Keratinocyte (primary cell): ENCODE measurements around the gene AKAP13. TPM values are rescaled to one million over a fixed set of nuclear protein-coding genes. Genes with fewer than 3 reads are reported as not detected.

Source experiments
- DNase-seq: peaks from one replicate; pipeline ENCODE4 v3.0.0-alpha.2; 2011; ENCODE audit warnings: low read depth, missing footprints, low spot score
- FAIRE-seq: peaks from 2 replicates; lab custom pipeline; 2011; peaks lifted over from hg19 to GRCh38; lab: Jason Lieb, UNC
- H2AFZ ChIP-seq: 2 replicates; pipeline ENCODE4 v1.6.0; 2012; ENCODE audit warnings: low read length, control low read depth, inconsistent platforms; ENCODE audit not compliant: control insufficient read depth
- H3K27ac ChIP-seq: 2 replicates; pipeline ENCODE4 v1.5.1; 2011; ENCODE audit warnings: low read length; ENCODE audit not compliant: control insufficient read depth, insufficient read depth
- H3K27me3 ChIP-seq: 3 replicates; pipeline ENCODE4 v1.6.0; 2011; ENCODE audit warnings: low read length; ENCODE audit not compliant: control insufficient read depth, insufficient read depth; ENCODE audit errors: extremely low read depth
- H3K36me3 ChIP-seq, 2 experiments: 2 replicates in 1 of 2; 3 replicates in 1 of 2; pipeline ENCODE4 v1.5.1; 2011; ENCODE audit warnings: low read length in 2 of 2, mild to moderate bottlenecking in 1 of 2; ENCODE audit not compliant: control insufficient read depth in 2 of 2, insufficient read depth in 2 of 2; ENCODE audit errors: extremely low read depth in 1 of 2
- H3K4me1 ChIP-seq: 3 replicates; pipeline ENCODE4 v1.5.1; 2011; ENCODE audit warnings: low read length; ENCODE audit not compliant: control insufficient read depth, insufficient read depth; ENCODE audit errors: extremely low read depth
- H3K4me2 ChIP-seq: 3 replicates; pipeline ENCODE4 v1.6.0; 2011; ENCODE audit warnings: low read depth, low read length; ENCODE audit not compliant: control insufficient read depth, insufficient read depth; ENCODE audit errors: extremely low read depth
- H3K4me3 ChIP-seq, 3 experiments: fragments of 200-600 bp in 1 of 3; sonication (generic) in 1 of 3; 2 replicates in 2 of 3; 3 replicates in 1 of 3; pipeline ENCODE4 v1.5.1; 2011 to 2016; ENCODE audit warnings: low read length in 3 of 3, mild to moderate bottlenecking in 3 of 3, control low read depth in 2 of 3, inconsistent platforms in 1 of 3, low read depth in 1 of 3, mixed read lengths in 1 of 3, mixed run types in 1 of 3, moderate library complexity in 1 of 3; ENCODE audit not compliant: control insufficient read depth in 2 of 3, insufficient read depth in 2 of 3; ENCODE audit errors: extremely low read depth in 1 of 3
- H3K79me2 ChIP-seq: 2 replicates; pipeline ENCODE4 v1.6.0; 2012; ENCODE audit warnings: low read length; ENCODE audit not compliant: control insufficient read depth, insufficient read depth
- H3K9ac ChIP-seq: 3 replicates; pipeline ENCODE4 v1.6.0; 2011; ENCODE audit warnings: low read length; ENCODE audit not compliant: control insufficient read depth, insufficient read depth; ENCODE audit errors: extremely low read depth
- H3K9me1 ChIP-seq: 3 replicates; pipeline ENCODE4 v1.6.0; 2011; ENCODE audit warnings: low read length; ENCODE audit not compliant: control insufficient read depth, insufficient read depth; ENCODE audit errors: extremely low read depth
- H3K9me3 ChIP-seq: 2 replicates; pipeline ENCODE4 v1.5.1; 2012; ENCODE audit warnings: low read depth, low read length; ENCODE audit not compliant: control insufficient read depth
- H4K20me1 ChIP-seq: 3 replicates; pipeline ENCODE4 v1.6.0; 2011; ENCODE audit warnings: low read length; ENCODE audit not compliant: control insufficient read depth, insufficient read depth; ENCODE audit errors: extremely low read depth
- EZH2 ChIP-seq: IDR thresholded peaks from one replicate; pipeline ENCODE4 v1.6.1; 2012; ENCODE audit warnings: inconsistent platforms, mild to moderate bottlenecking, low read length, moderate library complexity
- dilution Hi-C: fragments of 300-500 bp; cut with MboI; formaldehyde crosslinking; loops from one replicate; pipeline ENCODE4 v1.7.0; 2020; ENCODE audit warnings: low sequenced_read_pairs; ENCODE audit not compliant: extremely low pct_ligation_motif_present
- polyA plus RNA-seq, 5 experiments: library from polyadenylated mRNA; depleted of rRNA in 3 of 5; stranded (reverse) in 3 of 5; stranded (forward) in 1 of 5; unstranded in 1 of 5; fragments of >200 nt; gene quantifications; 1 replicate in 1 of 5; 2 replicates in 3 of 5; 3 replicates in 1 of 5; pipeline versions ENCODE4 v1.2.1 to v1.2.3, GENCODE V29; 2011 to 2012; ENCODE audit warnings: missing spikeins in 2 of 5, low read depth in 1 of 5, low replicate concordance in 1 of 5
- TF ChIP-seq, protein P1 (sequence below), 3 experiments: IDR thresholded peaks in 1 of 3; conservative IDR thresholded peaks in 1 of 3; optimal IDR thresholded peaks in 1 of 3; 2 replicates in 2 of 3; 3 replicates in 1 of 3; pipeline versions ENCODE3 to v1.5.1; 2011; ENCODE audit warnings: low read length in 3 of 3, mild to moderate bottlenecking in 3 of 3, moderate library complexity in 2 of 3, control low read depth in 1 of 3, inconsistent platforms in 1 of 3; ENCODE audit not compliant: insufficient read depth in 2 of 3; ENCODE audit errors: extremely low read depth in 1 of 3

The AKAP13 gene
- polyA plus RNA-seq, 1 donor (not counting 4 experiments of a cell fraction or from before 2014, with no cell fraction given) = 16.7 TPM

DNA sequence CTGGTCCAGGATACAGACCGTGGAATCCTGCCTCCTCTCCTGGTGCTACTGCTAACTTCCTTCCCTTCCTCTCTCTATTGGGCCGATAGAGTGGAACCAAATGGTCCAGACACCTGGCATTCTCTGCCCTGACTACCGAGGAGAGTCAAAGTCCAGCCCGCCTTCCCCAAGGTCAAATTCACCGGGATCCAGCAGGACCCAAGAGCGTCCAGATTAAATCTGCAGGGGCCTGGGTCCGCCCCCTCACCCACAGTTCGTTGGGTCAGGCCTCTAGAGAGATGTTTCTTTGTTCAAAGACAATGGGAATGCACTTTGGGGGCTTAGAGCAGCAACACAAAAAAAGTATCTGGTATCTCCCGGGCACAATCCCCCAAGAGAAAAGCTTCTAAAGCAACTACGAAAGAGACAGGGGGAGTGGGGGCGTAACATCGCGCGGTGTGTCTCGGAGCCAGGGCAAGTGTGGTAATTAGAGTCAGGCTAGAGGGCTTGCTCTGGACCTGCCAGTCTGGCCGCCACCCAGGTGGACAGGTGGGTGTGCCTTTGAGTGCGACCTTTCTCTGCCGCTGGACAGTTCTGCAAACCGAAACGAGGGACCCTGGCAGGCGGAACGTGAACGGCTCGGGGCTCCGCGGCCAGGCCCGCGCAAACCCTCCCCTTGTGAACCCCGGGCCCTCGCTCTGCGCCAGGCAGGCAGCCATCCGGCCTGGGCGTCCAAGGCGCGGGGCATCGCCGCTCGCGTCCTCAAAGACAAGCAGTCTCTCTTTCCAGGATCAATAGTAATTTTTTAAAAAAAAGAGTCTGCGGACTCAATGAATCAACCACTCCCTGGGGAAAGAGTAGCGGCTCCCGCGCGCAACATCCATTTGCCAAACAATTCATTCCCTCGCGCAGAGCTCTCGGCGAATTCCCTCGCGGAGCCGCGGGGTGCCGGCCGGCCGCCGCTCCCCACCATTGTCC, 413.5 kb downstream of the AKAP13 start:
- no peaks in the 10 kb centered on the region for H3K9me3 ChIP-seq
- no peak for TF ChIP-seq EZH2
- TF ChIP-seq, protein P1, sequence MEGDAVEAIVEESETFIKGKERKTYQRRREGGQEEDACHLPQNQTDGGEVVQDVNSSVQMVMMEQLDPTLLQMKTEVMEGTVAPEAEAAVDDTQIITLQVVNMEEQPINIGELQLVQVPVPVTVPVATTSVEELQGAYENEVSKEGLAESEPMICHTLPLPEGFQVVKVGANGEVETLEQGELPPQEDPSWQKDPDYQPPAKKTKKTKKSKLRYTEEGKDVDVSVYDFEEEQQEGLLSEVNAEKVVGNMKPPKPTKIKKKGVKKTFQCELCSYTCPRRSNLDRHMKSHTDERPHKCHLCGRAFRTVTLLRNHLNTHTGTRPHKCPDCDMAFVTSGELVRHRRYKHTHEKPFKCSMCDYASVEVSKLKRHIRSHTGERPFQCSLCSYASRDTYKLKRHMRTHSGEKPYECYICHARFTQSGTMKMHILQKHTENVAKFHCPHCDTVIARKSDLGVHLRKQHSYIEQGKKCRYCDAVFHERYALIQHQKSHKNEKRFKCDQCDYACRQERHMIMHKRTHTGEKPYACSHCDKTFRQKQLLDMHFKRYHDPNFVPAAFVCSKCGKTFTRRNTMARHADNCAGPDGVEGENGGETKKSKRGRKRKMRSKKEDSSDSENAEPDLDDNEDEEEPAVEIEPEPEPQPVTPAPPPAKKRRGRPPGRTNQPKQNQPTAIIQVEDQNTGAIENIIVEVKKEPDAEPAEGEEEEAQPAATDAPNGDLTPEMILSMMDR (optimal IDR thresholded peaks at IDR 0.05 in 1 of 3, IDR thresholded peaks at IDR 0.05 in 1 of 3, conservative IDR thresholded peaks at IDR 0.05 in 1 of 3; ENCODE audit: extremely low read depth in 1 of 3, insufficient read depth in 2 of 3, low read length in 3 of 3) = no peak
- H3K27me3 ChIP-seq = no peaks in the 10 kb centered on the region
- dilution Hi-C loops = no loop called here
- peaks cover 24% of the 10 kb centered on the region for H3K4me1 ChIP-seq
- H3K9me1 ChIP-seq = no peaks in the 10 kb centered on the region
- H3K9ac ChIP-seq = peak overlapping the region; percentile 80
- peak overlapping the region; percentile 90 for H3K4me2 ChIP-seq
- H4K20me1 ChIP-seq = no peaks in the 10 kb centered on the region
- peak overlapping the region; percentile 60 to 86 (median 81) for H3K4me3 ChIP-seq
- peak overlapping the region; percentile 67 for H2AFZ ChIP-seq
- FAIRE-seq = no peak
- DNase-seq = no peak
- H3K79me2 ChIP-seq = peaks cover 36% of the 10 kb centered on the region
- peak overlapping the region; percentile 49 for H3K27ac ChIP-seq
- H3K36me3 ChIP-seq = no peaks in the 10 kb centered on the region

DNA sequence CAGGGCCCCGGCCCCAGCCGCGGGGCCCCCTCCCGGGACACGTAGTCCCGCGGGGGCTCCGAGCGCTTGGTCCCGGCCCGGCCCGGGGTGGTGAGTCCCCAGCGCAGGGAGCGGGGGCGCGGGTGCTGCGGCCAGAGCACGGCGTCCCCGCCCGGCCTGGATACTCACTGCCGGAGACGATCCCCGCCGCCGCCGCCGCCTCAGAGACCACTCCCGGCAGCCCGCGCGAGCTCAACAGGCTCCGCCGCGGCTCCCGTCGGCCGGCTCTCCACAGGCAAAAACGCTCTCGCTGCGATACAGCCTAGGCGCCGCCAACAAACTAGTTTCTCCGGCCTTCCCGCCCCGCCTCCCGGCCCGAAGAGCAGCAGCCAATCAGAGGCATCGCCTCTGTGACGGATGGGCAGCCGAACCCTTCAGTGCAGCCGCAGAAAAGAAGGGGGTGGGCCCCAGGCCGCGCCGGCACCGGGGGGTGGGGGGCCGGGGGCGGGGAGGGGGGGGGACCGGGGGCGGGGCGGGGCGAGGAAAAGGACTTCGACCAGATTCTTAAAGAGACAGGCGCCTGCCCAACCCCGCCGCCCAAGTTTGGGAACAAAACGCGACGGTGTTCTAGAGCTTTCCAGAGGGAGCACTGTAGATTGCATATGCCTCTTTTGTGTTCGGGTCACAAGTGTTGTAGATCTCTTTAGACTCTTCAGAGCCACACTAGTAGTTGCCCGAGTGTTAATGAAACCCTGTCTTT, 414.4 kb downstream of the AKAP13 start, which contains the start of gene KLHL25:
Gene KLHL25, minus strand, starts transcription at position 328 of the 739 bp plus-strand sequence. CDS start 25,115 bp downstream, outside the sequence.
- DNase-seq (no peak), FAIRE-seq (peak; percentile 36)
- peak within 1 kb of the TSS; percentile 49 for H3K27ac ChIP-seq
- peaks cover 29% of the 10 kb centered on the region for H3K79me2 ChIP-seq
- TF ChIP-seq, protein P1 (optimal IDR thresholded peaks at IDR 0.05 in 1 of 3, IDR thresholded peaks at IDR 0.05 in 1 of 3, conservative IDR thresholded peaks at IDR 0.05 in 1 of 3; ENCODE audit: extremely low read depth in 1 of 3, insufficient read depth in 2 of 3, low read length in 3 of 3) = no peak
- no peak for TF ChIP-seq EZH2
- H3K9me1 ChIP-seq = no peaks in the 10 kb centered on the region
- H2AFZ ChIP-seq = peak within 1 kb of the TSS; percentile 96
- H3K9ac ChIP-seq = peak within 1 kb of the TSS; percentile 80
- peaks cover 17% of the 10 kb centered on the region for H3K4me1 ChIP-seq
- peak within 1 kb of the TSS; percentile 99 for H3K4me2 ChIP-seq
- H4K20me1 ChIP-seq = no peaks in the 10 kb centered on the region
- no peaks in the 10 kb centered on the region for H3K27me3 ChIP-seq
- H3K9me3 ChIP-seq = no peaks in the 10 kb centered on the region
- H3K36me3 ChIP-seq = no peaks in the 10 kb centered on the region
- dilution Hi-C loops = no loop called here
- H3K4me3 ChIP-seq = peak within 1 kb of the TSS; percentile 60 to 86 (median 81)
